Thoracic aorta (tissue), 2 donors: ENCODE measurements around the gene SEC14L5. TPM values are rescaled to one million over a fixed set of nuclear protein-coding genes. Genes with fewer than 3 reads are reported as not detected.
"Not testable (repeated sequence)": the region's sequence is repeated elsewhere in the genome, so short reads cannot be mapped to it uniquely, and the experiment has no call there.

ENCODE experiments used
- ATAC-seq: fragments of 150-250 bp; one replicate; pipeline ENCODE4 v1.8.0; 2017; ENCODE audit warnings: low read depth; ENCODE audit not compliant: insufficient number of reproducible peaks, low FRiP score
- DNase-seq: peaks from one replicate; pipeline ENCODE4 v3.0.0-alpha.2; 2020; ENCODE audit warnings: low spot score
- H3K27ac ChIP-seq, 2 donors: fragments of 200-600 bp; sonication (generic); 1 replicate in 1 of 2; 2 replicates in 1 of 2; pipeline ENCODE4 v1.5.1; 2016; ENCODE audit warnings: mild to moderate bottlenecking in 2 of 2, moderate library complexity in 2 of 2
- H3K27me3 ChIP-seq: fragments of 200-600 bp; sonication (generic); replicated peaks from 2 replicates; pipeline ENCODE4 v1.6.0; 2016; ENCODE audit warnings: mild to moderate bottlenecking; ENCODE audit not compliant: insufficient read depth
- H3K36me3 ChIP-seq: fragments of 200-600 bp; sonication (generic); one replicate; pipeline ENCODE4 v1.5.1; 2016
- H3K4me1 ChIP-seq, 2 donors: fragments of 200-600 bp; sonication (generic); 1 replicate in 1 of 2; 2 replicates in 1 of 2; pipeline versions ENCODE4 v1.5.1 to v1.6.0; 2016; ENCODE audit warnings: low read depth in 2 of 2, mild to moderate bottlenecking in 1 of 2; ENCODE audit not compliant: control insufficient read depth in 1 of 2
- H3K4me3 ChIP-seq: fragments of 200-600 bp; sonication (generic); 2 replicates; pipeline ENCODE4 v1.5.1; 2016; ENCODE audit warnings: mild to moderate bottlenecking
- H3K9me3 ChIP-seq: fragments of 200-600 bp; sonication (generic); 2 replicates; pipeline ENCODE4 v1.5.1; 2016
- total RNA-seq, 2 donors: library from RNA; depleted of rRNA; stranded (reverse); fragments of >200 nt; gene quantifications; one replicate each; pipeline versions ENCODE4 v1.1.0 to v1.2.3, GENCODE V29; 2016
- TF ChIP-seq, protein P1 (sequence below): fragments of 200-600 bp; sonication (generic); IDR thresholded peaks from one replicate; pipeline ENCODE4 v1.5.1; 2019; ENCODE audit warnings: antibody characterized with exemption

The SEC14L5 gene
- total RNA-seq, 2 donors from 2014 or later = 0.92 to 4.6 TPM

DNA sequence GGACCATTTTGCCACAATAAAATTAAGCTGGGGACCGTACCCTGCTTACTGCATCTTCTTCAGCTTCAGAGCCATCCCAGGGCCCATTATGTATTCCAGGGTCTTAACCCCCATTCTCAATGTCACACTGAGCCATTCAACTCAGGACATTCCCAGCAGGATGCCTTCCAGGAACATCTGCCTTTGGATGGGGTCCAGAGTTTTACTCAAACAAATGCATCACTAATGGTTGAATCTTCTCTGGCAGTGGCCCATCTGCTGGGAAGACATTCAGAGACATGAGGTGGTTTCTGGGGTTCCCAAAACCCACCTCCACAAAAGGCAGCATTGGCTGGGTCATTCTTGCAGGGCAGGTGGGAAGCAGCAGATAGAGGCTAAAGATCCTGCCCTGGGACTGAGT lies 3.4 kb upstream of the SEC14L5 start:
- no peak overlapping the region for H3K4me3 ChIP-seq
- no peaks in the 10 kb centered on the region for H3K27me3 ChIP-seq
- ATAC-seq (no peak), DNase-seq (no peak)
- H3K4me1 ChIP-seq = peaks cover 8 to 25% of the 10 kb centered on the region in 2 donors
- H3K9me3 ChIP-seq = no peaks in the 10 kb centered on the region
- no peaks in the 10 kb centered on the region for H3K36me3 ChIP-seq
- no peak overlapping the region for H3K27ac ChIP-seq
- TF ChIP-seq, protein P1, sequence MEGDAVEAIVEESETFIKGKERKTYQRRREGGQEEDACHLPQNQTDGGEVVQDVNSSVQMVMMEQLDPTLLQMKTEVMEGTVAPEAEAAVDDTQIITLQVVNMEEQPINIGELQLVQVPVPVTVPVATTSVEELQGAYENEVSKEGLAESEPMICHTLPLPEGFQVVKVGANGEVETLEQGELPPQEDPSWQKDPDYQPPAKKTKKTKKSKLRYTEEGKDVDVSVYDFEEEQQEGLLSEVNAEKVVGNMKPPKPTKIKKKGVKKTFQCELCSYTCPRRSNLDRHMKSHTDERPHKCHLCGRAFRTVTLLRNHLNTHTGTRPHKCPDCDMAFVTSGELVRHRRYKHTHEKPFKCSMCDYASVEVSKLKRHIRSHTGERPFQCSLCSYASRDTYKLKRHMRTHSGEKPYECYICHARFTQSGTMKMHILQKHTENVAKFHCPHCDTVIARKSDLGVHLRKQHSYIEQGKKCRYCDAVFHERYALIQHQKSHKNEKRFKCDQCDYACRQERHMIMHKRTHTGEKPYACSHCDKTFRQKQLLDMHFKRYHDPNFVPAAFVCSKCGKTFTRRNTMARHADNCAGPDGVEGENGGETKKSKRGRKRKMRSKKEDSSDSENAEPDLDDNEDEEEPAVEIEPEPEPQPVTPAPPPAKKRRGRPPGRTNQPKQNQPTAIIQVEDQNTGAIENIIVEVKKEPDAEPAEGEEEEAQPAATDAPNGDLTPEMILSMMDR = no peak

DNA sequence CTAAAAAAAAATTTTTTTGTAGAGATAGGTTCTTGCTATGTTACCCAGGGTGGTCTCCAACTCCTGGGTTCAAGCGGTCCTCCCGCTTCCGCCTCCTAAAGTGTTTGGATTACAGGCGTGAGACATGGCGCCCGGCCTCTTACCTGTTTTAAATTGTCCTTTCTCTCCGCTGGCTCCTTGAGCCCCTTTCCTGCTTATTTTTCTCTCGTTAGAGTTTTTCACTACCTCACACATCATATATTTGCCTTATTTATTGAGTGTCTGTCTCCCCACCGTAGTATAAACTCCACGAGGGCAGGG lies 760 bp upstream of the SEC14L5 start:
- no peaks in the 10 kb centered on the region for H3K9me3 ChIP-seq
- no peak for ATAC-seq
- TF ChIP-seq, protein P1 = no peak
- no peaks in the 10 kb centered on the region for H3K36me3 ChIP-seq
- H3K27me3 ChIP-seq = no peaks in the 10 kb centered on the region
- H3K4me3 ChIP-seq = peak overlapping the region; percentile 71
- peak overlapping the region; percentile 46 to 51 for H3K27ac ChIP-seq
- peaks cover 8 to 25% of the 10 kb centered on the region in 2 donors for H3K4me1 ChIP-seq
- no peak for DNase-seq

DNA sequence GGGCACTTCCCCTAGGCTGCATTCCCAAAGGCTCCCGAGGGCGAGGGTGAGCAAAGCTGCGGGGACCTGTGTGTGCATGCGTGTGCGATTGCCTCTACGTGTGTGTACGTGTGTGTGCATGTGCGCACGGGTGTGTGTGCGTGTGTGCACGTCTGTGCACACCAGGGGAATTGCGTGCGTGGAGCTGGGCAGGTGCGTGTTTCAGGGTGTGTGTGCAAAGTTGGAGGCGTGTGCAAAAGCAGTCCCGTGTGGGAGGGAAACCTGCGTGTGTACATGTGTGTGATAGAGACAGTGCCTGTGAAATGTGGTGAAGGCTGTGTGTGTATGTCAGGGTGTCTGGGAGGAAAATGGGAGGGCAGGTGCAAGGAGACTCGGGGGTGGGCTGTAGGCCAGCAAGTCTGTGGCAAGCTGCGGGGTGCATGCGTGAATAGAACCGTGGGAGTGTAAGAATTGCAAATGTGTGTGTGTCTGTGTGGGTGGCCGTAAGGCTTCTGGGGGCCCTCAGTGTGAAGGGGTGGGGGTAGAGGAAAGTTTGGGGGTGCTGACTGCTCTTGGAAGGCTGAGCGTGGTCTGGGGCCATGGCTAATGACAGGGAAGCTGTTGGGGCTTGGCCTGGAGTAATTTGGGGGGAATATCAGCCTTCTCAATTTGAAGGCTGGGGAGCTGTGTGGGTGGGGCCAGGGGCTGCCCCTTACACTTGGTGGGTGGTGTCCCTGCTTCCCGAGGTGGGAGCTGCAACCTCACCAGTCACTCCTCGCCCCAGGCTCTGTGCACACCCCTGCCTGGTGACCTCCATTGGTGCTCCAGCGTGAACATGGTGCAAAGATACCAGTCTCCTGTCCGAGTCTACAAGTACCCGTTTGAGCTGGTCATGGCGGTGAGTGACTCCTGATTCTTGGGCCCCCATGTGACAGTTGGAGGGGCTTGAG lies 644 bp downstream of the SEC14L5 start:
- TF ChIP-seq, protein P1 = no peak
- Histone ChIP-seq H3K4me3 (peak overlapping the region; percentile 71), H3K4me1 (peaks cover 8 to 25% of the 10 kb centered on the region in 2 donors), H3K27ac (no peak overlapping the region), H3K9me3 (no peaks in the 10 kb centered on the region), H3K36me3 (no peaks in the 10 kb centered on the region), H3K27me3 (no peaks in the 10 kb centered on the region)
- no peak for ATAC-seq
- DNase-seq = no peak

DNA sequence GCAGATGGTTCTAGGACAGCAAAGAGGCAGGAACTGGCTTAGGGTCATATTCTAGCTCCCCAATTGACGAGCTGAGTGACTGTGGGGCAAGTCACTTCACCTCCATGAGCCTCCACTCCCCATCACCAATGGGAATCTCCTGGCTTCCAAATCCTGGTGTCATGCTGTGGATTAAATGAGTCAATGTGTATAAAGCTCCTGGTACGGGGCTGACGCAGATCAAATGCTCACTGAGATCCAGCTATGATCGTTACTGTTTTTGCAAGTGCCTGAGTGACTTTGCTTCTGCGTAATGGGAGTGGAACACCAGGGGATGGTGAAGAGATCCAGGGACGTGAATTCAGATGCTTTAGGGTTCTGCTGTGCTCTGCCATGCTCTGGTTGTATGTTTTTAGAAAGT lies 2.4 kb downstream of the SEC14L5 start:
- Histone ChIP-seq H3K4me3 (no peak overlapping the region), H3K27me3 (no peaks in the 10 kb centered on the region), H3K4me1 (peaks cover 8 to 25% of the 10 kb centered on the region in 2 donors), H3K27ac (no peak overlapping the region), H3K9me3 (no peaks in the 10 kb centered on the region), H3K36me3 (no peaks in the 10 kb centered on the region)
- TF ChIP-seq, protein P1 = no peak
- DNase-seq (no peak), ATAC-seq (no peak)

DNA sequence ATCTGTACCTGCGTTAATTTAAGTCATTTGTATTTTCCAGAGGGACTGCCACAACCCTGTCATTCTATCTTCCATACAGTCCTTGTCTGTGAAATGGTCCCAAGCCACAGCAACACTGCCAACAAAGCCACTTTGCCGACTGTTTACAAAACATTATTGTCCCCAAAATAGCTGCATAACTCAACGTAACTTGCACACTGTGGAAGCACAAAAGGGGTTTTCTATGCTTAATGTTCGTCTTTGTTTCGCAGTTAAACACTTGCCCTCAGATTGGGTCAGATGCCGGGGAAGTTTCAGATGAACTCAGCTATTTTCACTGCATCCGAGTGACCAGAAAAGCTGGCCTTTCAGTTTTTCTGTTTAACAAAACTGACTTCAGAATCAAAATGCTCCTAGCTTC lies 4.6 kb downstream of the SEC14L5 start:
- ATAC-seq = no peak
- H3K9me3 ChIP-seq = no peaks in the 10 kb centered on the region
- no peak overlapping the region for H3K27ac ChIP-seq
- peaks cover 5 to 9% of the 10 kb centered on the region in 2 donors for H3K4me1 ChIP-seq
- DNase-seq = no peak
- TF ChIP-seq, protein P1 = no peak
- no peaks in the 10 kb centered on the region for H3K36me3 ChIP-seq
- no peak overlapping the region for H3K4me3 ChIP-seq
- no peaks in the 10 kb centered on the region for H3K27me3 ChIP-seq

DNA sequence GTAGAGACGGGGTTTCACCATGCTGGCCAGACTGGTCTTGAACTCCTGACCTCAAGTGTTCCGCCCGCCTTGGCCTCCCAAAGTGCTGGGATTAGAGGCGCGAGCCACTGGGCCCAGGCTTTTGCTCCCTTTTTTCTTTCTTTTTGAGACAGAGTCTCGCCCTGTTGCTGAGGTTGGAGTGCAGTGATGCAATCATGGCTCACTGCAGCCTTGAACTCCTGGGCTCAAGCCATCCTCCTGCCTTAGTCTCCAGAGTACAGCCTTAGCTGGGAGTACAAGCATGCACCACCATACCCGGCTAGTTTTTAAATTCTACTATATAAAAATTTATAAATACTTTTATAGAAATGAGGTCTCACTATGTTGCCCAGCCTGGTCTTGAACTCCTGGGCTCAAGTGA lies 5.4 kb downstream of the SEC14L5 start:
- not testable (repeated sequence) for H3K27me3 ChIP-seq, ATAC-seq, H3K36me3 ChIP-seq, H3K4me1 ChIP-seq, H3K27ac ChIP-seq, H3K4me3 ChIP-seq, DNase-seq, H3K9me3 ChIP-seq
